ENCODE results near the gene ITPK1.

DNA sequence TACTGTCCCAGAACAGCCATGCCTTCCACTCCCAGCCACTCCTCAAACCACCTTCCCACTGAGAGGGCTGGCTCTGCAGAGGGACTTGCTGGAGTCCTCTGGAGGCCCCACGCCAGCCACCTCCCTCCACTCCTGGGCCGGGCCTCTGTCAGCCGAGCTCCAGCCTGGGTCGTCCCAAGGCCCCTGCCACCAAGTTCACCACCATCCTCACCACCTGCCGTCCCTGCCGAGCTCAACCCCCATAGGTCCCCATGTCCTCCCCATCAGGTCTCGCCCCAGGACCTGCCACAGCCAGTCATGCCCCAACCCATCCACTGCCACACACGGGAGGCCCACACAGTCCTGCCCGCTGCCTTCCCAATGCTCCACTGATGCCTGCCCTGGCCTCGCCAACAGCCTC lies 39.0 kb downstream of the ITPK1 start:
- TF ChIP-seq, protein P1, sequence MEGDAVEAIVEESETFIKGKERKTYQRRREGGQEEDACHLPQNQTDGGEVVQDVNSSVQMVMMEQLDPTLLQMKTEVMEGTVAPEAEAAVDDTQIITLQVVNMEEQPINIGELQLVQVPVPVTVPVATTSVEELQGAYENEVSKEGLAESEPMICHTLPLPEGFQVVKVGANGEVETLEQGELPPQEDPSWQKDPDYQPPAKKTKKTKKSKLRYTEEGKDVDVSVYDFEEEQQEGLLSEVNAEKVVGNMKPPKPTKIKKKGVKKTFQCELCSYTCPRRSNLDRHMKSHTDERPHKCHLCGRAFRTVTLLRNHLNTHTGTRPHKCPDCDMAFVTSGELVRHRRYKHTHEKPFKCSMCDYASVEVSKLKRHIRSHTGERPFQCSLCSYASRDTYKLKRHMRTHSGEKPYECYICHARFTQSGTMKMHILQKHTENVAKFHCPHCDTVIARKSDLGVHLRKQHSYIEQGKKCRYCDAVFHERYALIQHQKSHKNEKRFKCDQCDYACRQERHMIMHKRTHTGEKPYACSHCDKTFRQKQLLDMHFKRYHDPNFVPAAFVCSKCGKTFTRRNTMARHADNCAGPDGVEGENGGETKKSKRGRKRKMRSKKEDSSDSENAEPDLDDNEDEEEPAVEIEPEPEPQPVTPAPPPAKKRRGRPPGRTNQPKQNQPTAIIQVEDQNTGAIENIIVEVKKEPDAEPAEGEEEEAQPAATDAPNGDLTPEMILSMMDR (IDR thresholded peaks at IDR 0.05): no peak
- no peak for TF ChIP-seq EP300 (IDR thresholded peaks at IDR 0.05)
- TF ChIP-seq POLR2A (IDR thresholded peaks at IDR 0.05): no peak

Measured in stomach (tissue), 4 donors.